ENCODE results near the gene PID1.

GRCh38 chr2:229249536-229249935 is 21.6 kb downstream of the PID1 start:
- no peak for TF ChIP-seq POLR2AphosphoS5 (IDR thresholded peaks at IDR 0.05; ENCODE audit: low read depth, low read length)
- no peak for TF ChIP-seq POLR2A (IDR thresholded peaks at IDR 0.05; ENCODE audit: low read depth, low read length)
- no peak for TF ChIP-seq TAF1 (IDR thresholded peaks at IDR 0.05; ENCODE audit: low read depth, low read length)
- no peak for TF ChIP-seq POU2F2 (IDR thresholded peaks at IDR 0.05; ENCODE audit: low read depth, low read length)
- no peak for TF ChIP-seq SPI1 (IDR thresholded peaks at IDR 0.05; ENCODE audit: low read depth, low read length)
- no peak for TF ChIP-seq PAX5 (IDR thresholded peaks at IDR 0.05; ENCODE audit: insufficient read depth, low read length, severe bottlenecking)

Data from GM12891 (cell line).